Colonic mucosa (tissue), 4 donors: ENCODE results near the gene STYX. TPM values are rescaled to one million over a fixed set of nuclear protein-coding genes. Genes with fewer than 3 reads are reported as not detected.

ENCODE experiments used
- DNase-seq: peaks from one replicate; pipeline ENCODE4 v3.0.0-alpha.2; 2020
- H3K27ac ChIP-seq: fragments of 200-600 bp; one replicate; pipeline ENCODE4 v1.8.0; 2021
- H3K27me3 ChIP-seq: fragments of 200-600 bp; one replicate; pipeline ENCODE4 v1.8.0; 2021
- H3K36me3 ChIP-seq: fragments of 200-600 bp; one replicate; pipeline ENCODE4 v1.8.0; 2021
- H3K4me1 ChIP-seq: fragments of 200-600 bp; one replicate; pipeline ENCODE4 v1.8.0; 2021; ENCODE audit warnings: mild to moderate bottlenecking
- H3K4me3 ChIP-seq: fragments of 200-600 bp; one replicate; pipeline ENCODE4 v1.8.0; 2021
- H3K9ac ChIP-seq, 2 donors: one replicate each; pipeline ENCODE4 v1.7.0; 2013; ENCODE audit warnings: control low read depth in 2 of 2, low read depth in 2 of 2, low read length in 2 of 2
- H3K9me3 ChIP-seq: fragments of 200-600 bp; one replicate; pipeline ENCODE4 v1.8.0; 2021
- CTCF ChIP-seq: fragments of 200-600 bp; IDR thresholded peaks from one replicate; pipeline ENCODE4 v1.8.0; 2022; ENCODE audit warnings: antibody characterized with exemption, mild to moderate bottlenecking
- intact Hi-C: fragments of 100-400 bp; cut with DNase I; formaldehyde crosslinking; loops from one replicate; pipeline ENCODE4 v1.14.1; 2022
- total RNA-seq, 2 donors: library from RNA; stranded (reverse); fragmentation: NEBNext Ultra II Directional in 1 of 2; extraction: Animal tissue kit (Norgen Biotek cat#: 25700) in 1 of 2; gene quantifications; one replicate each; pipeline ENCODE4 v1.2.1, GENCODE V29; 2021
- donor health status: healthy.
- donor health status: DM: no; HTN: no; CAD: no.
- donor health status: DM: no; HTN: no; CAD: no.

Gene STYX
- total RNA-seq, 2 donors from 2014 or later, result 7.4 to 11.2 TPM

DNA sequence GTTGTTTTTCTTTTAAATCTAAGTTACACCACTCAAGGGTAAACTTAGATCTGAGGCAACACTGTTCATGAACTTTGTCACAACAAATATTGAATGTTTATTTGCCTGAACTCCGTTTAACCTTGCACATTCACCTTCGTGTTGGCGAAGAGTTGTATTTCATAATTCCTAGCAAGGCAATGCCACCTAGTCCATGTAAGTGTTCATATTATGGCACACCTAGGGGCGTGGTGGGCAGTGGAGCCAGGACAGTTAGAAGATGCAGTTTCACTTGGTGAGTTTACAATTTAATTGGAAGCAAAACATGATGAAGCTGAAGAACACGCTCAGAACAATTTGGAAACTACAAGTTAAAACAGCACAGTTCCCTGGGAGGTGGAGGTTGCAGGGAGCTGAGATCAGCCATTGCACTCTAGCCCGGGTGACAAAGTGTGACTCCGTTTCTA lies 91.9 kb downstream of the STYX start:
- intact Hi-C loops, result loop anchor here (5.0 to 10.0 kb wide), 2 partner anchors 235 to 483 kb away; no protein-coding TSS in a partner anchor
- no peak for TF ChIP-seq CTCF
- no peak overlapping the region for H3K9ac ChIP-seq
- no peaks in the 10 kb centered on the region for H3K27me3 ChIP-seq
- no peak overlapping the region for H3K27ac ChIP-seq
- no peaks in the 10 kb centered on the region for H3K9me3 ChIP-seq
- no peak for DNase-seq
- no peaks in the 10 kb centered on the region for H3K4me1 ChIP-seq
- no peaks in the 10 kb centered on the region for H3K36me3 ChIP-seq
- no peak overlapping the region for H3K4me3 ChIP-seq

GRCh38 chr14:52824462-52824861 lies 94.5 kb downstream of the STYX start:
- H3K9ac ChIP-seq, result no peak overlapping the region
- intact Hi-C loops, result loop anchor here (5.0 to 10.0 kb wide), 2 partner anchors 233 to 480 kb away; no protein-coding TSS in a partner anchor
- no peaks in the 10 kb centered on the region for H3K9me3 ChIP-seq
- no peak overlapping the region for H3K27ac ChIP-seq
- H3K27me3 ChIP-seq, result no peaks in the 10 kb centered on the region
- H3K4me3 ChIP-seq, result no peak overlapping the region
- no peaks in the 10 kb centered on the region for H3K36me3 ChIP-seq
- no peak for TF ChIP-seq CTCF
- H3K4me1 ChIP-seq, result no peaks in the 10 kb centered on the region
- no peak for DNase-seq

Other genes starting within 250 kb of the STYX start
- 10 to 100 TPM in 1 of 2 donors, 1 to 10 TPM in 1; 7.8 to 10.6 TPM for gene TXNDC16, start 177.7 kb upstream of the STYX start, total RNA-seq
- 1 to 10 TPM in 1 of 2 donors, under 1 TPM in 1; 0.79 to 1.2 TPM for gene GPR137C, start 177.3 kb upstream of the STYX start, total RNA-seq
- 100 to 1,000 TPM in 1 of 2 donors, 10 to 100 TPM in 1; 83.6 to 242 TPM for gene ERO1A, start 34.6 kb upstream of the STYX start, total RNA-seq
- gene PSMC6, start 23.0 kb upstream of the STYX start, total RNA-seq, result 10 to 100 TPM; 71.1 to 76.8 TPM
- 10 to 100 TPM; 34.3 to 62.9 TPM for gene GNPNAT1, start 61.4 kb downstream of the STYX start, total RNA-seq
- 10 to 100 TPM in 1 of 2 donors, 1 to 10 TPM in 1; 6.3 to 43.9 TPM for gene FERMT2, start 220.9 kb downstream of the STYX start, total RNA-seq